Breast epithelium (tissue), 4 donors: ENCODE data around the gene HSPB9. TPM values are rescaled to one million over a fixed set of nuclear protein-coding genes. Genes with fewer than 3 reads are reported as not detected.

Experiments used
- DNase-seq, 2 donors: peaks; one replicate each; pipeline ENCODE4 v3.0.0-alpha.2; 2019; ENCODE audit warnings: low spot score in 2 of 2
- H3K27ac ChIP-seq, 2 donors: fragments of 200-600 bp; sonication (generic) in 1 of 2; one replicate each; pipeline ENCODE4 v1.5.1; 2016 to 2019; ENCODE audit warnings: mild to moderate bottlenecking in 1 of 2
- H3K27me3 ChIP-seq, 2 donors: fragments of 200-600 bp; sonication (generic) in 1 of 2; one replicate each; pipeline versions ENCODE4 v1.5.1 to v1.6.0; 2017 to 2019; ENCODE audit warnings: control low read depth in 1 of 2, mild to moderate bottlenecking in 1 of 2
- H3K36me3 ChIP-seq: fragments of 200-600 bp; one replicate; pipeline ENCODE4 v1.5.1; 2019
- H3K4me1 ChIP-seq, 2 donors: fragments of 200-600 bp; sonication (generic); one replicate each; pipeline ENCODE4 v1.5.1; 2016 to 2019; ENCODE audit warnings: control low read depth in 1 of 2
- H3K4me3 ChIP-seq, 3 donors: fragments of 200-600 bp; sonication (generic); 1 replicate in 2 of 3; 2 replicates in 1 of 3; pipeline ENCODE4 v1.5.1; 2016 to 2019; ENCODE audit warnings: mild to moderate bottlenecking in 3 of 3, moderate library complexity in 2 of 3
- H3K9me3 ChIP-seq, 2 donors: fragments of 200-600 bp; sonication (generic) in 1 of 2; one replicate each; pipeline ENCODE4 v1.5.1; 2016 to 2019; ENCODE audit warnings: control low read depth in 1 of 2
- POLR2A ChIP-seq: fragments of 450-650 bp; IDR thresholded peaks from one replicate; pipeline ENCODE4 v1.6.1; 2016; ENCODE audit warnings: antibody characterized with exemption, mild to moderate bottlenecking, moderate library complexity
- POLR2AphosphoS5 ChIP-seq, 3 donors: sonication (generic); formaldehyde crosslinking; IDR thresholded peaks; one replicate each; pipeline ENCODE4 v1.6.1; 2017; ENCODE audit warnings: antibody characterized with exemption in 3 of 3
- intact Hi-C: fragments of 100-400 bp; cut with DNase I; formaldehyde crosslinking; loops from one replicate; pipeline ENCODE4 v1.15.1; 2023; ENCODE audit warnings: low total_unique reads
- total RNA-seq, 3 donors: library from RNA; depleted of rRNA; stranded (reverse); fragments of >200 nt; gene quantifications; one replicate each; pipeline ENCODE4 v1.1.0, GENCODE V29; 2016
- TF ChIP-seq, protein P1 (sequence below), 3 donors: fragments of 450-650 bp; IDR thresholded peaks; one replicate each; pipeline ENCODE4 v1.5.1; 2016 to 2017; ENCODE audit warnings: antibody characterized with exemption in 3 of 3, mild to moderate bottlenecking in 3 of 3, moderate library complexity in 3 of 3

Gene HSPB9
- total RNA-seq, 3 donors from 2014 or later = 0.48 TPM; not detected in 2

GRCh38 chr17:42101513-42102292 lies 20.9 kb upstream of the HSPB9 start:
- H3K27ac ChIP-seq = no peak overlapping the region
- H3K9me3 ChIP-seq = no peaks in the 10 kb centered on the region
- intact Hi-C loops = loop anchor here (10.0 kb wide), 1 partner anchor 137 kb away; the partner anchor contains the start of gene CNP
- peaks cover 0 to 12% of the 10 kb centered on the region in 2 donors for H3K27me3 ChIP-seq
- H3K4me1 ChIP-seq = no peaks in the 10 kb centered on the region
- no peaks in the 10 kb centered on the region for H3K36me3 ChIP-seq
- no peak overlapping the region for H3K4me3 ChIP-seq
- DNase-seq = no peak
- TF ChIP-seq, protein P1, sequence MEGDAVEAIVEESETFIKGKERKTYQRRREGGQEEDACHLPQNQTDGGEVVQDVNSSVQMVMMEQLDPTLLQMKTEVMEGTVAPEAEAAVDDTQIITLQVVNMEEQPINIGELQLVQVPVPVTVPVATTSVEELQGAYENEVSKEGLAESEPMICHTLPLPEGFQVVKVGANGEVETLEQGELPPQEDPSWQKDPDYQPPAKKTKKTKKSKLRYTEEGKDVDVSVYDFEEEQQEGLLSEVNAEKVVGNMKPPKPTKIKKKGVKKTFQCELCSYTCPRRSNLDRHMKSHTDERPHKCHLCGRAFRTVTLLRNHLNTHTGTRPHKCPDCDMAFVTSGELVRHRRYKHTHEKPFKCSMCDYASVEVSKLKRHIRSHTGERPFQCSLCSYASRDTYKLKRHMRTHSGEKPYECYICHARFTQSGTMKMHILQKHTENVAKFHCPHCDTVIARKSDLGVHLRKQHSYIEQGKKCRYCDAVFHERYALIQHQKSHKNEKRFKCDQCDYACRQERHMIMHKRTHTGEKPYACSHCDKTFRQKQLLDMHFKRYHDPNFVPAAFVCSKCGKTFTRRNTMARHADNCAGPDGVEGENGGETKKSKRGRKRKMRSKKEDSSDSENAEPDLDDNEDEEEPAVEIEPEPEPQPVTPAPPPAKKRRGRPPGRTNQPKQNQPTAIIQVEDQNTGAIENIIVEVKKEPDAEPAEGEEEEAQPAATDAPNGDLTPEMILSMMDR (IDR thresholded peaks at IDR 0.05) = peak in 2 of 3 donors; percentile 46 to 58
- TF ChIP-seq POLR2A = no peak

DNA sequence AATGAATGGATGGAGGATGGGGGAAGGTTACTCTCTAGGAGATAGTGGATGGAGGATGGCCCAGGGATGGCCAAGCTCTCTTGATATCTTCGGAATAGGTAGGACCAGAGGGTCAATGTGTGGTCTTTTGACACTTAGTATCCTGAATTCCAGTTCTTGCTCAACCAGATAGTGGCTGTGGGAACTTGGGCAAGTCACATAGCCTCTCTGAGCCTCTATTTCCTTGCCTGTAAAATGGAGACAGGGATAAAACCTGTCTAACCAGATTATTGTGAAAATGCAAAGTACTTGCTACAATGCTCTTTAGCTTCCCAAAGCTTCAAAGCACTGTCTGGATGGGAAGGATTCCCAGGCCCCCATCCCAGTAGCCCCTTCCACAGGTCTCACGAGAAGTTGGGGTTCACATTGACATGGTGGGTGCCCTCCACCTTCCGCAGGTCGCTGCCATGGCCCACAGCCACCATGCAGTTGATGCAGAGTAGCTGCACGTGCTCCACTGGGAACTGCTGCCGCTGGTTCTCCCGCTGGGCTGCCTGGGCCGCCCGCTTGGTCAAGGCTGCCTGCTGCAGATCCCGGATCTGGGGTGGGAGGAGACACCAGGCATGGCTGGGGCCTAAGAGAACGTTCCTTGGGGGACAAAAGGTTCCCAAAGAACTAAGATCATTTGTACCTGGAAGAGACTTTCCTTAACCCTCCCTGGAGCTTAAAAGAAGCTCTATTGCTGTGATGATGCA lies 19.2 kb upstream of the HSPB9 start:
- intact Hi-C loops = loop anchor here (10.0 kb wide), 1 partner anchor 139 kb away; the partner anchor contains the start of gene CNP
- no peak for DNase-seq
- Histone ChIP-seq H3K27ac (no peak overlapping the region), H3K36me3 (no peaks in the 10 kb centered on the region), H3K9me3 (no peaks in the 10 kb centered on the region), H3K4me3 (no peak overlapping the region), H3K4me1 (no peaks in the 10 kb centered on the region), H3K27me3 (no peaks in the 10 kb centered on the region)
- TF ChIP-seq POLR2AphosphoS5 (IDR thresholded peaks at IDR 0.05) (no peak), POLR2A (no peak)
- TF ChIP-seq, protein P1 (IDR thresholded peaks at IDR 0.05) = no peak

GRCh38 chr17:42104264-42104663 lies 18.3 kb upstream of the HSPB9 start:
- intact Hi-C loops = loop anchor here (10.0 kb wide), 1 partner anchor 139 kb away; the partner anchor contains the start of gene CNP
- Histone ChIP-seq H3K4me1 (no peaks in the 10 kb centered on the region), H3K27me3 (no peaks in the 10 kb centered on the region), H3K27ac (no peak overlapping the region), H3K4me3 (no peak overlapping the region), H3K36me3 (no peaks in the 10 kb centered on the region), H3K9me3 (no peaks in the 10 kb centered on the region)
- DNase-seq = no peak
- TF ChIP-seq, protein P1 (IDR thresholded peaks at IDR 0.05) = no peak
- TF ChIP-seq POLR2AphosphoS5 (IDR thresholded peaks at IDR 0.05) (no peak), POLR2A (no peak)

- Histone ChIP-seq H3K36me3 (no peaks in the 10 kb centered on the region), H3K4me1 (no peaks in the 10 kb centered on the region), H3K9me3 (no peaks in the 10 kb centered on the region), H3K4me3 (no peak overlapping the region), H3K27ac (no peak overlapping the region), H3K27me3 (no peaks in the 10 kb centered on the region)
- TF ChIP-seq POLR2AphosphoS5 (IDR thresholded peaks at IDR 0.05) = no peak
- TF ChIP-seq, protein P1 (IDR thresholded peaks at IDR 0.05) = no peak
- TF ChIP-seq POLR2A = no peak
- no peak for DNase-seq
- intact Hi-C loops = loop anchor here (10.0 kb wide), 1 partner anchor 141 kb away; the partner anchor contains the start of gene CNP
Measured at GRCh38 chr17:42106009-42106408, 16.6 kb upstream of the HSPB9 start.

- intact Hi-C loops = loop anchor here (10.0 kb wide), 1 partner anchor 142 kb away; the partner anchor contains the start of gene CNP
- no peak for DNase-seq
- no peaks in the 10 kb centered on the region for H3K27me3 ChIP-seq
- H3K36me3 ChIP-seq = no peaks in the 10 kb centered on the region
- H3K27ac ChIP-seq = no peak overlapping the region
- H3K9me3 ChIP-seq = no peaks in the 10 kb centered on the region
- H3K4me3 ChIP-seq = peak overlapping the region in 1 of 3 donors; percentile 36
- TF ChIP-seq, protein P1 (IDR thresholded peaks at IDR 0.05) = no peak
- TF ChIP-seq POLR2AphosphoS5 (IDR thresholded peaks at IDR 0.05) (no peak), POLR2A (no peak)
- peaks cover 0 to 3% of the 10 kb centered on the region in 2 donors for H3K4me1 ChIP-seq
Measured at GRCh38 chr17:42107124-42107523, 15.5 kb upstream of the HSPB9 start.
